ENCODE data around the gene POLR3H. TPM values are rescaled to one million over a fixed set of nuclear protein-coding genes. Genes with fewer than 3 reads are reported as not detected.
"Not testable (repeated sequence)": the region's sequence is repeated elsewhere in the genome, so short reads cannot be mapped to it uniquely, and the experiment has no call there.

Gene POLR3H
- total RNA-seq (2014; rRNA removed) (21.2 and 30.4 TPM in 2 replicates), Bru-seq, nascent RNA (percentile 70 among the genes with signal in this experiment), BruChase-seq, experiment 1, labeled RNA remaining after a 6-hour chase (percentile 83 among the genes with signal in this experiment), BruChase-seq, experiment 2, labeled RNA remaining after a 2-hour chase (percentile 76 among the genes with signal in this experiment)
- long read RNA-seq, full-length matches to known transcripts: 82 of 108 reads
- long read RNA-seq, partial matches to known transcripts: 3 of 108 reads
- long read RNA-seq, other reads (novel, unspliced or antisense): 23 of 108 reads

GRCh38 chr22:41543854-41544670 lies at the start of gene POLR3H:
Gene POLR3H (minus strand): TSS chr22:41544470. CDS start chr22:41544101, 369 bp downstream.
- Histone ChIP-seq H3K27ac (ENCODE audit: low read length) (peak within 1 kb of the TSS; percentile 57), H4K20me1 (ENCODE audit: low read length) (peaks cover 20% of the 10 kb centered on the region), H2AFZ (ENCODE audit: low read length) (peak within 1 kb of the TSS; percentile 82), H3K9me2 (replicated peaks; ENCODE audit: low read length) (no peaks in the 10 kb centered on the region), H3K27me3 (ENCODE audit: low read length) (no peaks in the 10 kb centered on the region), H3K4me2 (ENCODE audit: low read length) (peak within 1 kb of the TSS; percentile 98), H3K4me1 (ENCODE audit: insufficient read depth, low read length) (0 out of 2 replicates have a peak, but pooled peaks cover 6% of the 10 kb centered on the region), H3K9me3 (ENCODE audit: low read length) (no peaks in the 10 kb centered on the region), H3F3A (ENCODE audit: low read length, unreplicated experiment) (no peaks in the 10 kb centered on the region), H3K36me3 (ENCODE audit: low read depth, low read length) (no peaks in the 10 kb centered on the region), H3K79me2 (ENCODE audit: low read length) (peaks cover 52% of the 10 kb centered on the region), H3K9ac (ENCODE audit: low read length) (peak within 1 kb of the TSS; percentile 98), H3K4me3 (ENCODE audit: low read length) (peak within 1 kb of the TSS; percentile 98)
- ATAC-seq (peak; percentile 95), DNase-seq (peak; percentile 96)
- intact Hi-C loops (cut with micrococcal nuclease): no loop called here
- ChIA-PET POLR2A (ENCODE audit: unreplicated experiment) (no interaction called here), CTCF (interaction anchor here (0.5 to 1.2 kb wide), 2 partner anchors 45 to 254 kb away, joined by 3 to 11 read pairs; partner anchors contain the start of gene PMM1)
- TF ChIP-seq, protein P1, sequence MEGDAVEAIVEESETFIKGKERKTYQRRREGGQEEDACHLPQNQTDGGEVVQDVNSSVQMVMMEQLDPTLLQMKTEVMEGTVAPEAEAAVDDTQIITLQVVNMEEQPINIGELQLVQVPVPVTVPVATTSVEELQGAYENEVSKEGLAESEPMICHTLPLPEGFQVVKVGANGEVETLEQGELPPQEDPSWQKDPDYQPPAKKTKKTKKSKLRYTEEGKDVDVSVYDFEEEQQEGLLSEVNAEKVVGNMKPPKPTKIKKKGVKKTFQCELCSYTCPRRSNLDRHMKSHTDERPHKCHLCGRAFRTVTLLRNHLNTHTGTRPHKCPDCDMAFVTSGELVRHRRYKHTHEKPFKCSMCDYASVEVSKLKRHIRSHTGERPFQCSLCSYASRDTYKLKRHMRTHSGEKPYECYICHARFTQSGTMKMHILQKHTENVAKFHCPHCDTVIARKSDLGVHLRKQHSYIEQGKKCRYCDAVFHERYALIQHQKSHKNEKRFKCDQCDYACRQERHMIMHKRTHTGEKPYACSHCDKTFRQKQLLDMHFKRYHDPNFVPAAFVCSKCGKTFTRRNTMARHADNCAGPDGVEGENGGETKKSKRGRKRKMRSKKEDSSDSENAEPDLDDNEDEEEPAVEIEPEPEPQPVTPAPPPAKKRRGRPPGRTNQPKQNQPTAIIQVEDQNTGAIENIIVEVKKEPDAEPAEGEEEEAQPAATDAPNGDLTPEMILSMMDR (conservative IDR thresholded peaks at IDR 0.05; ENCODE audit: low read depth, low read length): peak; percentile 73
- TF ChIP-seq EZH2phosphoT487 (IDR thresholded peaks at IDR 0.05; ENCODE audit: borderline replicate concordance, low read length) (peak; percentile 89), EZH2 (IDR thresholded peaks at IDR 0.05; ENCODE audit: low read length, unreplicated experiment) (no peak)
- TSS peak; percentile 48 for BruUV-seq (replicated peaks)

- H3K9me3 ChIP-seq (ENCODE audit: low read length); H3K9ac ChIP-seq (ENCODE audit: low read length); H3K4me2 ChIP-seq (ENCODE audit: low read length); intact Hi-C loops (cut with micrococcal nuclease); H4K20me1 ChIP-seq (ENCODE audit: low read length); H3K27ac ChIP-seq (ENCODE audit: low read length); DNase-seq; H3K9me2 ChIP-seq (replicated peaks; ENCODE audit: low read length); H3K79me2 ChIP-seq (ENCODE audit: low read length); H2AFZ ChIP-seq (ENCODE audit: low read length); H3K4me1 ChIP-seq (ENCODE audit: insufficient read depth, low read length); H3F3A ChIP-seq (ENCODE audit: low read length, unreplicated experiment); ATAC-seq; CTCF ChIA-PET; BruUV-seq (replicated peaks); H3K36me3 ChIP-seq (ENCODE audit: low read depth, low read length); H3K4me3 ChIP-seq (ENCODE audit: low read length); H3K27me3 ChIP-seq (ENCODE audit: low read length): not testable (repeated sequence)
- POLR2A ChIA-PET (ENCODE audit: unreplicated experiment): interaction anchor here (0.6 kb wide), 1 partner anchor 36 kb away, joined by 6 read pairs; no protein-coding TSS in a partner anchor
These were observed 49.2 kb upstream of the POLR3H start for GRCh38 chr22:41593336-41593960.

Data from PC-3 (cell line).